Testis (tissue), 2 donors: ENCODE data around the gene PGM1.

Experiments
- POLR2A ChIP-seq: fragments of 450-650 bp; IDR thresholded peaks from one replicate; pipeline ENCODE4 v1.6.1; 2017; ENCODE audit warnings: antibody characterized with exemption, mild to moderate bottlenecking, moderate library complexity
- TF ChIP-seq, protein P1 (sequence below), 3 experiments: fragments of 450-650 bp in 2 of 3; fragments of 200-600 bp in 1 of 3; sonication (generic) in 1 of 3; IDR thresholded peaks; one replicate each; pipeline ENCODE4 v1.5.1; 2016 to 2019; ENCODE audit warnings: antibody characterized with exemption in 3 of 3, mild to moderate bottlenecking in 2 of 3, moderate library complexity in 1 of 3

- TF ChIP-seq, protein P1, sequence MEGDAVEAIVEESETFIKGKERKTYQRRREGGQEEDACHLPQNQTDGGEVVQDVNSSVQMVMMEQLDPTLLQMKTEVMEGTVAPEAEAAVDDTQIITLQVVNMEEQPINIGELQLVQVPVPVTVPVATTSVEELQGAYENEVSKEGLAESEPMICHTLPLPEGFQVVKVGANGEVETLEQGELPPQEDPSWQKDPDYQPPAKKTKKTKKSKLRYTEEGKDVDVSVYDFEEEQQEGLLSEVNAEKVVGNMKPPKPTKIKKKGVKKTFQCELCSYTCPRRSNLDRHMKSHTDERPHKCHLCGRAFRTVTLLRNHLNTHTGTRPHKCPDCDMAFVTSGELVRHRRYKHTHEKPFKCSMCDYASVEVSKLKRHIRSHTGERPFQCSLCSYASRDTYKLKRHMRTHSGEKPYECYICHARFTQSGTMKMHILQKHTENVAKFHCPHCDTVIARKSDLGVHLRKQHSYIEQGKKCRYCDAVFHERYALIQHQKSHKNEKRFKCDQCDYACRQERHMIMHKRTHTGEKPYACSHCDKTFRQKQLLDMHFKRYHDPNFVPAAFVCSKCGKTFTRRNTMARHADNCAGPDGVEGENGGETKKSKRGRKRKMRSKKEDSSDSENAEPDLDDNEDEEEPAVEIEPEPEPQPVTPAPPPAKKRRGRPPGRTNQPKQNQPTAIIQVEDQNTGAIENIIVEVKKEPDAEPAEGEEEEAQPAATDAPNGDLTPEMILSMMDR (IDR thresholded peaks at IDR 0.05), result no peak
- TF ChIP-seq POLR2A, result no peak
Measured at GRCh38 chr1:63563745-63564144, 29.5 kb upstream of the PGM1 start.
